ENCODE data around the gene AKAP8. TPM values are rescaled to one million over a fixed set of nuclear protein-coding genes. Genes with fewer than 3 reads are reported as not detected.

AKAP8 gene
- total RNA-seq, 1 donor from 2014 or later = 41.3 TPM

DNA sequence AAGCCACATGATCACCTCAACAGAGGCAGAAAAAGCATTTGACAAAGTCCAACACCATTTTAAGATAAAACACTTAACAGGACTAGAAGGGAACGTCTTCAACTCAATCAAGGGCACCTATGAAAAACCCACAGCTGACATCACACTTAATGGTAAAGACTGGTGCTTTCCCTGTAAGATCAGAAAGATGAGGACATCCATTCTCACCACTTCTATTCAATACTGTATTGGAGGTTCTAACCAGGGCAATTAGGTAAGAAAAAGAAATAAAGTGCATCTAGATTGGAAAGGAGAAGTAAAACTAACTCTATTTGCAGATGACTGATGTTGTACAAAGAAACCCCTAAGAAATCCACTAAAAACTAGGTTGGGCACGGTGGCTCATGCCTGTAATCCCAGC is 11.2 kb upstream of the AKAP8 start:
- DNase-seq (ENCODE audit: low read depth, low spot score) = no peak
- Mint-ChIP-seq H3K27ac (ENCODE audit: unreplicated experiment) (no peak overlapping the region), H3K27me3 (ENCODE audit: low read depth) (no peaks in the 10 kb centered on the region), H3K4me1 (no peaks in the 10 kb centered on the region), H3K4me3 (no peak overlapping the region), H3K9me3 (no peaks in the 10 kb centered on the region), H3K36me3 (ENCODE audit: low read depth) (peaks cover 29% of the 10 kb centered on the region)
- TF ChIP-seq, protein P1, sequence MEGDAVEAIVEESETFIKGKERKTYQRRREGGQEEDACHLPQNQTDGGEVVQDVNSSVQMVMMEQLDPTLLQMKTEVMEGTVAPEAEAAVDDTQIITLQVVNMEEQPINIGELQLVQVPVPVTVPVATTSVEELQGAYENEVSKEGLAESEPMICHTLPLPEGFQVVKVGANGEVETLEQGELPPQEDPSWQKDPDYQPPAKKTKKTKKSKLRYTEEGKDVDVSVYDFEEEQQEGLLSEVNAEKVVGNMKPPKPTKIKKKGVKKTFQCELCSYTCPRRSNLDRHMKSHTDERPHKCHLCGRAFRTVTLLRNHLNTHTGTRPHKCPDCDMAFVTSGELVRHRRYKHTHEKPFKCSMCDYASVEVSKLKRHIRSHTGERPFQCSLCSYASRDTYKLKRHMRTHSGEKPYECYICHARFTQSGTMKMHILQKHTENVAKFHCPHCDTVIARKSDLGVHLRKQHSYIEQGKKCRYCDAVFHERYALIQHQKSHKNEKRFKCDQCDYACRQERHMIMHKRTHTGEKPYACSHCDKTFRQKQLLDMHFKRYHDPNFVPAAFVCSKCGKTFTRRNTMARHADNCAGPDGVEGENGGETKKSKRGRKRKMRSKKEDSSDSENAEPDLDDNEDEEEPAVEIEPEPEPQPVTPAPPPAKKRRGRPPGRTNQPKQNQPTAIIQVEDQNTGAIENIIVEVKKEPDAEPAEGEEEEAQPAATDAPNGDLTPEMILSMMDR (conservative IDR thresholded peaks at IDR 0.05) = no peak

DNA sequence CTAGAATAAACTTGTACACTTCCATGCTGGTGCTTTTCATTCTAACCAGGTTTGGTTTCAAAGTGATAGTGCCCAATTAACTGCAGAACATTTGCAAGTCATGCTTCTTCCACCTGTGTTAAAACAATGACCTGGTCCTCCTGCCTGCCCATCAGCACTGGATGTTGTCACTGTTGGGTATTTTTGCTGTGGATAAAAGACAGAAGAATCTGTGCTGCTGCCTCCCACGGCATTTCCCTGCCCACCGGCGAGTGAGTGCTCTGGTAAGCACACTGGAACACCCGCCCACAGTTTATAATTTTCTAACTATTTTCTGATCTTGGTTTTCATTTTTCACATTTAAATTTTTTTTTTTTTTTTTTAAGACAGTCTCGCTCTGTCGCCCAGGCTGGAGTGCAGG is 2.3 kb upstream of the AKAP8 start:
- Mint-ChIP-seq H3K4me3 (peak overlapping the region; percentile 94), H3K36me3 (ENCODE audit: low read depth) (peaks cover 2% of the 10 kb centered on the region), H3K4me1 (peaks cover 34% of the 10 kb centered on the region), H3K9me3 (no peaks in the 10 kb centered on the region), H3K27me3 (ENCODE audit: low read depth) (peaks cover 5% of the 10 kb centered on the region), H3K27ac (ENCODE audit: unreplicated experiment) (no peak overlapping the region)
- no peak for DNase-seq (ENCODE audit: low read depth, low spot score)
- TF ChIP-seq, protein P1 (conservative IDR thresholded peaks at IDR 0.05) = no peak

DNA sequence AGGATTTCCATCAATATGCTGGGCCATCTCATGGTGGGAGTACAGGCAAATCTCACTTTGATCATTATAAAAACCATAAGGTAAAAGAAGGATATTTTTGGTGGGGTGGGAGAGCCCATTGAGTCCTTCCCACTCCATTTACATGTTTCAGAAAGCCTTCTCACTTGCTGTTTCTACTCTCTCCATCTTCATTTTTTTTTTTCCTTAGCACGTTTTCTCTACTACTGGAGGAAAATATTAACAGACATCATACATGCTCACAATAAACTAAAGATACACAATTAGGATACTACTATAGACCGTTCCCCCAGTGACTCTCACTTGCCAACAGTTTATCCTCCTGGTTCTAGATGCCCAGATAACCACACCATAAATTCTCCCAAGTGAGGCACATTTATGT is 1.8 kb upstream of the AKAP8 start:
- H3K27ac Mint-ChIP-seq (ENCODE audit: unreplicated experiment) = peak overlapping the region; percentile 38
- H3K4me3 Mint-ChIP-seq = peak overlapping the region; percentile 94
- peaks cover 2% of the 10 kb centered on the region for H3K36me3 Mint-ChIP-seq (ENCODE audit: low read depth)
- no peaks in the 10 kb centered on the region for H3K9me3 Mint-ChIP-seq
- DNase-seq (ENCODE audit: low read depth, low spot score) = no peak
- H3K27me3 Mint-ChIP-seq (ENCODE audit: low read depth) = peaks cover 5% of the 10 kb centered on the region
- peaks cover 38% of the 10 kb centered on the region for H3K4me1 Mint-ChIP-seq
- TF ChIP-seq, protein P1 (conservative IDR thresholded peaks at IDR 0.05) = no peak

DNA sequence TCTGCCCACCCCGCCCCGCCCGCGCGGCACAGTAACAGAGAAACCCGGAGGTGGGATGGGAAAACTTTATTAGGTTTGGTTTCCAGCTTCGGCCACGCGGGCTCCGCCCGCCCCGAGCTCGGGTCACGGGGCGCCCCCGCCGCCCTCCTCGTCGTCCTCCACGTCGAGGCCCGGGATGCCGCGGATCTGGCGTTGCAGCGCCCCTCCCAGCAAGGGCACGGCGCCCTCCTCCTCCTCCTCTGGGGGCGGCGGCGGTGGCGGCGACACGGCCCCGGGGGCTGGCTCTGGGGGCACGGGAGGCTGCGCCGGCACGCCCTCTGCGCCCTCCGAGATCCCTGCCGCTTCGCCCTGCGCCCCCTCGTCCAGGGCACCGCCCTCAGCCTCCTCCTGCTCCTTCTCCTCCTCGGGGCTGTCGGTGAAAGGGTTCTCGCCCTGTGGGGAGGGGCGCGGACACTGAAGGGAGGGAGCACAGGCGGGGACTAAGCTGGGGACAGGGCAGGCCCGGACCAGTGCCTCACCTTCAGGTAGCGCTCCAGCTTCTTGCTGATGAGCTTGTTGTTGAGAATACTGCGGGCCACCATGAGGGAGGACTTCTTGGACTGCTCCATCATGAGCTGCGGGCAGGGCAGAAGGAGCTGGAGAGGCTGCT is 536 bp upstream of the AKAP8 start:
- no peaks in the 10 kb centered on the region for H3K9me3 Mint-ChIP-seq
- peak overlapping the region; percentile 84 for H3K27ac Mint-ChIP-seq (ENCODE audit: unreplicated experiment)
- H3K4me3 Mint-ChIP-seq = peak overlapping the region; percentile 99

DNA sequence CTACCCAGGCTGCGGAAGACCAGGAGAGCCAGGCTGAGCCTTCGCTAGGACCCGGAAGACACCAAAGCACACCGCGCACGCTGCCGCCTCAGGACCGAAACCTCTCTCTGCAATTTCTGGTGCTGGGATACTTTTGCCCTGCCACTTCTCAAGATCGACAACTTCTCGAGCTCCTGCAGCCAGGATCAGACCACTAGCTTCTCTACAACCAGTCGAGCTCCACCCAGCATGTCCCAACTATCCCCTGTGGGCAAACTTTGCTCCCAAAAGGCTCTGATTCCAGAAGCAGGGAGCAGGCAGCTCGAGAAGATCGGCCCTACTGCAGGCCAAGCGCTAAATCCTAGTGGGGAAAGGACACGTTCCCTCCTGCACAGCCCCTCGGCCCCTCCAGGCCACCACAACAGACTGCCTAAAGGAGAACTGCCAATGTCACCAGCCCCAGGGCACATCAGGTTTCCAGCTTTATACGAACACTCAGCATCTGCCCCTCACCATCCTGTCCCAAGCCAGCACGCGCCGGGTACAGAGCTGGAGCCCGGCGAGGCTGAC is 979 bp downstream of the AKAP8 start:
- H3K4me3 Mint-ChIP-seq = peak overlapping the region; percentile 99
- H3K9me3 Mint-ChIP-seq = no peaks in the 10 kb centered on the region
- H3K27ac Mint-ChIP-seq (ENCODE audit: unreplicated experiment) = peak overlapping the region; percentile 93
- DNase-seq (ENCODE audit: low read depth, low spot score) = peak; percentile 22
- H3K4me1 Mint-ChIP-seq = peaks cover 38% of the 10 kb centered on the region
- H3K27me3 Mint-ChIP-seq (ENCODE audit: low read depth) = peaks cover 5% of the 10 kb centered on the region
- TF ChIP-seq, protein P1 (conservative IDR thresholded peaks at IDR 0.05) = no peak
- peaks cover 2% of the 10 kb centered on the region for H3K36me3 Mint-ChIP-seq (ENCODE audit: low read depth)

More for the DNA sequence above, 536 bp upstream of the AKAP8 start:
- Mint-ChIP-seq H3K36me3 (ENCODE audit: low read depth) (peaks cover 2% of the 10 kb centered on the region), H3K4me1 (peaks cover 38% of the 10 kb centered on the region), H3K27me3 (ENCODE audit: low read depth) (peaks cover 5% of the 10 kb centered on the region)
- TF ChIP-seq, protein P1 (conservative IDR thresholded peaks at IDR 0.05) = no peak
- peak; percentile 48 for DNase-seq (ENCODE audit: low read depth, low spot score)

Measured in neural crest cell (in vitro differentiated cells).